Activated T-cell treated with anti-CD3 and anti-CD28 coated beads, Interleukin-2, amount 50 U/mL, for 4 hours (primary cell): ENCODE results near the gene JAG1. TPM values are rescaled to one million over a fixed set of nuclear protein-coding genes. Genes with fewer than 3 reads are reported as not detected.
"Not testable (repeated sequence)": the region's sequence is repeated elsewhere in the genome, so short reads cannot be mapped to it uniquely, and the experiment has no call there.

Source experiments
- ATAC-seq, 2 donors: fragments of 200-7000 bp; cut with Tn5 transposase; one replicate each; pipeline ENCODE4 v1.10.0; 2021
- DNase-seq: peaks from one replicate; pipeline ENCODE4 v3.0.0-alpha.2; 2020
- H3K27me3 Mint-ChIP-seq: one replicate; pipeline ENCODE4 v1.8.0; 2021; ENCODE audit warnings: low read depth, mixed read lengths
- H3K36me3 Mint-ChIP-seq: one replicate; pipeline ENCODE4 v1.8.0; 2022; ENCODE audit warnings: mixed read lengths; ENCODE audit not compliant: insufficient read depth
- H3K4me1 Mint-ChIP-seq: one replicate; pipeline ENCODE4 v1.8.0; 2021; ENCODE audit warnings: low read depth, mixed read lengths
- H3K4me3 Mint-ChIP-seq: one replicate; pipeline ENCODE4 v1.8.0; 2021; ENCODE audit warnings: mild to moderate bottlenecking, moderate library complexity, mixed read lengths
- H3K9me3 Mint-ChIP-seq: one replicate; pipeline ENCODE4 v1.8.0; 2021; ENCODE audit warnings: mixed read lengths
- total RNA-seq, 3 donors: library from RNA; stranded (reverse); gene quantifications; one replicate each; pipeline ENCODE4 v1.2.1, GENCODE V29; 2021

The JAG1 gene
- total RNA-seq, 3 donors from 2014 or later = 0.33 to 0.47 (median 0.38) TPM

DNA sequence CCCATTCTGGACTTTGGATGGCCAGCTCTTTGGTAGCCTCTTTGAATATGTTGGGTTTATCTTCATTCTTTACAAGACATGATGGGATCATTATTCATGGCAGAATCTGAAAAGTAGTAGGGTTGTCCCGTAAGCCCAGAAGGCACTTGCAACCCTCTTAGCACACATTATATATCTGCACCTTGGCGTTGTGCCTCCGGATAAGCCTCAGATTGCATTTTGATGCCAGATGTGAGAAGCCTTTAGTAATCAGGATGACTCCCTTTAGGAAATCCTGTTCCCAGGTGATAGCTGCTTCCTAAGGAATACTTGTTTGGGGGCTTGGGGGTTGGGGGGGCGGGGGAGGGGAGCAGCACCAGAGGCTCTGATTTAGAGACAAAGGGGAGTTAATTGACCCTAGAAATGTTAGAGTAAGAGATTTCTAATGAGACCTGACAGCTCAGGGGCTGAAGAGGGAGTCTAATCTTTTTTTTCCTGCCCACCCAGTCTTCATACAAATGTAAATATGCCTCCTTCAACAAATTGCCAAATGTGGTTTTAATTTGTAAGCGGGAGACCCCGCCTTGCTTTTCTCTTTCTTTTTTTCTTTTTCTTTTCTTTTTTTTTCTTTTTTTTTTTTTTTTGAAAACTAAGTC is 55.1 kb downstream of the JAG1 start:
- no peak for ATAC-seq
- Mint-ChIP-seq H3K4me3 (no peak overlapping the region), H3K9me3 (no peaks in the 10 kb centered on the region), H3K4me1 (no peaks in the 10 kb centered on the region), H3K36me3 (peaks cover 30% of the 10 kb centered on the region), H3K27me3 (no peaks in the 10 kb centered on the region)
- DNase-seq = no peak

DNA sequence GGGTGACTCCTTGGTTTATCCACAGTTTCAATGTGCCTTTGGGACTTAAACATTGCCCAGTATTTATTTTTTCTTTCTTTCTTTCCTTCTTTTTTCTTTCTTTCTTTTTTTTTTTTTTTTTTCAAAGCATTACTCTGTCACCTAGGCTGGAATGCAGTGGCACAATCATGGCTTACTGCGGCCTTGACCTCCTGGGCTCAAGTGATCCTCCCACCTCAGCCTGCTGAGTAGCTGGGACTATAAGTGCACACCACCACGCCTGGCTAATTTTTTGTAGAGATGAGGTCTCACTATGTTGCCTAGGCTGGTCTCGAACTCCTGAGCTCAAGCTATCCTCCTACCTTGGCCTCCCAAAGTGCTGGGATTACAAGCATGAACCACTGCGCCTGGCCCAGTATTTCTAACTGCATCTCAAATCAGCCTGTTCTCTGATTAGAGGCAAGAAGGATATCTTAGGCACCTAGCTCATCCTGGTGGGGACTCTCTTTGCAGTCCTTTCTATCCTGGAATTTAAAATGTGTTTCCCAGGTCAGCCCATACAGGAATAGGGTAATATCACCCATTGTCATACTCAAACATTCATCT is 56.2 kb downstream of the JAG1 start:
- H3K4me1 Mint-ChIP-seq, H3K27me3 Mint-ChIP-seq, ATAC-seq, H3K4me3 Mint-ChIP-seq, H3K9me3 Mint-ChIP-seq, DNase-seq: not testable (repeated sequence)
- H3K36me3 Mint-ChIP-seq = peaks cover 32% of the 10 kb centered on the region

DNA sequence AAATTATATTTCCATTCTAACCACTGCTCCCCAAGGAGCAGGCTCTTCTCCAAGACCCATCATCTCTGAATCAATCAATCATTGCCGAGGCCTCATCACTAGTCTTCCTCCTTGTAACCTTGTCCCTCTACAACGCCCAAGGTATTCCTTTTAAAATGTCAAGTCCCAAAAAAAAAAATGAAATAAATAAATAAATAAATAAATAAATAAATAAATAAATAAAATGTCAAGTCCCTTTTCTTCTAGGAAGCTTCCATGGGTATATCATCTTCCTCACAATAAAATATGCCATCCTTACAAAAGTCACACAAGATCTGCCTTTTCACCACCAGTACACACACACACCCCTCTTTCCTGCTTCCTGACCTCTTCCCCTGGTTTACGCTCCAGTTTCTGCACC is 57.6 kb downstream of the JAG1 start:
- DNase-seq = no peak
- no peaks in the 10 kb centered on the region for H3K27me3 Mint-ChIP-seq
- ATAC-seq = no peak
- H3K4me3 Mint-ChIP-seq = no peak overlapping the region
- peaks cover 26% of the 10 kb centered on the region for H3K36me3 Mint-ChIP-seq
- H3K4me1 Mint-ChIP-seq = no peaks in the 10 kb centered on the region
- no peaks in the 10 kb centered on the region for H3K9me3 Mint-ChIP-seq

DNA sequence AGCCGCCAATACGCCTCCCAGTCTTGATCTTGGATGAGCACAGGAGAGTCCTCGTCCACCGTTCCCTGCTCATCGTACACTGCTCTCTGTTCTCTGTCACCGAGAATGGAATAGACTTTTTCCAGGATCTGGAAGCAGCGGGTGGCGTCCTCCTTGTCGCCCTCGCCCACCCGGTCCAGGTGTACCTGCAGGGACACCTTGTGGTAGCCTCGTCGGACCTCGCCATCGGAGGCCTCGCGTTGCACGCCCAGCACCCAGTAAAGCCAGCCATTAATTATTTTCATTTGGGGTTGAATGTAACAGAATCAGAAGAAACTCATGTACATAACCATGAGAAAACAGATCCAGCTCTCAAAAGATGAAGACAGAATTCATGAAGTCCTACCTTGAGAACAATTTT is 59.9 kb downstream of the JAG1 start:
- no peaks in the 10 kb centered on the region for H3K9me3 Mint-ChIP-seq
- peaks cover 27% of the 10 kb centered on the region for H3K36me3 Mint-ChIP-seq
- no peak overlapping the region for H3K4me3 Mint-ChIP-seq
- H3K27me3 Mint-ChIP-seq = no peaks in the 10 kb centered on the region
- H3K4me1 Mint-ChIP-seq = no peaks in the 10 kb centered on the region
- ATAC-seq = no peak
- DNase-seq = no peak

DNA sequence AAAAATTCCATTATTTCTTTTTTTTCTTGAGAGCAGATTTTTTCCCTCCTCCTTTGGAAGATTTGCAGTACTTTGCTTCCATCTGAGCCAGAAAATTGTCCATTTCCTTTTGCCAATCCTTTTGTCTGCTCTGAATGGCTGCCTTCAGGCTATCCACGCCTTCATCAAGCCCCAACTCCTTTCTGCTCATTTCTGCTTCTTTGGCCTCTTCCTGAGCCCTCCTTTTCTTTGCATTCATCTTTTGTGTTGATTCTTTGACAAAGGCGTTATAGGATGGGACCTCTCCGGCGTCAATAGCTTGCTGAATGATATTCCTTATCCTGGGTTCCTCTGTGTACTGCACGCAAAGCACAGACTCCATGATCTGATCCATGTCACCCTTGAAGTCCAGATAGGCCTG is 60.4 kb downstream of the JAG1 start:
- H3K36me3 Mint-ChIP-seq = peaks cover 27% of the 10 kb centered on the region
- H3K27me3 Mint-ChIP-seq, H3K9me3 Mint-ChIP-seq, ATAC-seq, DNase-seq, H3K4me3 Mint-ChIP-seq, H3K4me1 Mint-ChIP-seq: not testable (repeated sequence)

DNA sequence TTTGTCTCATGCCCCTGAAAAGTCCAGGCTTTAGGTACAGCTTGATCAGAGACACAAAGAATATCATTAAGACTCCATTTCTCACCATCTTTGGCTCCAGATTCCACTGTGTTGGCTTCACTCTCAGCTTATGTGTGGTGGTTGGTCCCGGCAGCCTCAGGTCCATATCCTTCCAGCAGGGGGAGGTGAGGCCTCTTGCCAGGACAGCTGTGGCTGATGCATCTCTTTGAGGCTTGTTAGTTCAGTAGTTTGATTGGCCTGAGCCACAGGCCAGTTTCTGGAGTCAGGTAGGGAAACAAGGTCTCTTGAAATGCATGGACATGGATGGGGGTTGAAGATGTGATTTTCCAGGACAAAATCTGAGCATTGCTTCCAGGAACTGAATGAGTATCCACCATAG is 62.4 kb downstream of the JAG1 start:
- peaks cover 29% of the 10 kb centered on the region for H3K36me3 Mint-ChIP-seq
- no peaks in the 10 kb centered on the region for H3K9me3 Mint-ChIP-seq
- no peak overlapping the region for H3K4me3 Mint-ChIP-seq
- no peaks in the 10 kb centered on the region for H3K4me1 Mint-ChIP-seq
- ATAC-seq = no peak
- no peaks in the 10 kb centered on the region for H3K27me3 Mint-ChIP-seq
- DNase-seq = no peak

DNA sequence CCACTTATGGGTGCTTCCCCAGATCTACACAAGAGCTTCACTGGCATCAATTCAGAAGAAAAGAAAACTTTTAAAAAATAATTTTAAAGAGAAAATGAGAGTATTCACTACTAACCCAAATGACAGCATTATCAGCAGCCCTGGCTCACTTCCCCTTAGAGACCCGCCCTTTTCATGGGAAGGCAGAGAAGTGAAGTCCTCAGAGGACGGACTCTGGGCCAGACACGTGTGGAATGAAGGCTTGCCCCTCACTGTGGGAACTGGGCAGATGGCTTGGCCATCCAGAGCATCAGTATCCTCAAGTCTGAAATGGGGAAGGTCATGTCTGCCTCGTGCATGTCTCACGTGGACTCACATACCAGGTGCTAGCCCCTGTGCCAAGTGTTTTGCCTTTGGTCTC is 63.5 kb downstream of the JAG1 start:
- no peak for DNase-seq
- ATAC-seq = no peak
- Mint-ChIP-seq H3K4me3 (no peak overlapping the region), H3K36me3 (peaks cover 28% of the 10 kb centered on the region), H3K9me3 (no peaks in the 10 kb centered on the region), H3K27me3 (no peaks in the 10 kb centered on the region), H3K4me1 (no peaks in the 10 kb centered on the region)

DNA sequence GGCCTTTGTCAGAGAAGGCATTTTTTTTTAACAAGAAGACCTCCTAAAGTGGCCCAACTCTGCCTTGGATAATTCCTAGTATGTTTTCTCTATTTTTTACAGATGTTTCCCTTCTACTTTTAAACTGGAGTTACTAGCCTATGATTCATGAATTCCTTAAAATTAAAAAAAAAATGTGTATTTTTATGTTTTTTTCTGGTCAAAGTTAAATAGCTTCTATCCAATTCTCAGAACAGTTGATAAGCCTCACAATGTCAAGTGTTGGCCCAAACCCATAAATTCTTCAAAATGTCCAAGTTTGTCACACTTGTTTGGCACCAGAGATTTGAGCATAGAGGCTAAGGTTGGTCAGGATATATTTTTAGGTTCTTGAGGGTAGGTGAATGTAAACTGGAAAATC is 64.0 kb downstream of the JAG1 start:
- ATAC-seq (no peak), DNase-seq (no peak)
- Mint-ChIP-seq H3K9me3 (no peaks in the 10 kb centered on the region), H3K4me1 (no peaks in the 10 kb centered on the region), H3K4me3 (no peak overlapping the region), H3K36me3 (peaks cover 28% of the 10 kb centered on the region), H3K27me3 (no peaks in the 10 kb centered on the region)

DNA sequence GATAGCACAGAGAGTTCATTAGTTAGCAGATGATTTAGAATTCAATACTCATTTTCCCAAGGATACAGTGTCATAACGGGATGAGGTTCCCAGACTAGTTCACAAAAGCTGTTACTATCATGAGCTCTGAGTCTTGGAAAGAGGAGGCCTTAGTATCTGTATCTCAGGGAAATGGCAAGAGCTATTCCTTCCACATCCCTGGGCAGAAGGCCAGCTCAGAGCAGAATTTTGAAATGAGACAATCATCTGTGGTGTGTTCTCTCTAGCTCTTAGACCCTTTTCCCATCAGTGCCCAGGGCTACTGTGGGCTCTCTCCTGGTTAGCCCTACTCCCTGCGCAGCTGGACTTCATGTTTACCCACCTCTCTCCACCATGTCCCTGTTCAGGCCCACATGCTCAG is 64.5 kb downstream of the JAG1 start:
- H3K4me1 Mint-ChIP-seq = no peaks in the 10 kb centered on the region

DNA sequence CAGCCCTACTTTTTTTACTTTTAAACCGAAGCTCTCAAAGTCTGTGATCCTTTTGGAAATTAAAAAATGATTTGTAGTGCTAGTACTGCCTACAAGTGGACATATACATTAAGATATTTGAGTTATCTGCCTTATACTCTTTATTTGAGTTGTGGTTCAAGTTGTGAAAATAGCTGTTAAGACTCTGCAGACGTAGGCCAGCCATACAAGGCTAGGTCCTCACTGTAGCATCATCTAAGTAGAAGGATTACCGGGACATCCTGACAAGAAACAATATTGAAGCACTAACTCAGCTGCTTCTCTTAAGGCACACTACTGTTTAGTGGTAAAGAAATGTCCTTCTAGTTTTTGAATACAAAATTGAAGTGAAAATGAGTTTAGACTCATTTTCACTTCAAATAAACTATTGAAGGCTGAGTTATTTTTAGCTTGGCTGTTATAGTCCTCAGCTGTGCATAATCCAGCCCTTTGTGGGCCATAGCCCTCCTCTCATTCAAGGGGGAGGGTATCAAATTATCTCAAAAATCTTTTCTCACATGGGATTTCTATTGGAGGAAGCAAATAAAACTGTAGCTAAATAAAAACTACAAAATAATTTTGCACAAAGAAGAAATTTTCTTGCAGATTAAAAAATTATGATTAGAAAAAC is 68.1 kb downstream of the JAG1 start:
- peaks cover 25% of the 10 kb centered on the region for H3K36me3 Mint-ChIP-seq
- peaks cover 3% of the 10 kb centered on the region for H3K4me1 Mint-ChIP-seq
- no peak for DNase-seq
- H3K27me3 Mint-ChIP-seq = no peaks in the 10 kb centered on the region
- ATAC-seq = no peak
- H3K9me3 Mint-ChIP-seq = no peaks in the 10 kb centered on the region
- no peak overlapping the region for H3K4me3 Mint-ChIP-seq

More for the DNA sequence above, 64.5 kb downstream of the JAG1 start:
- Mint-ChIP-seq H3K27me3 (no peaks in the 10 kb centered on the region), H3K4me3 (no peak overlapping the region), H3K9me3 (no peaks in the 10 kb centered on the region), H3K36me3 (peaks cover 24% of the 10 kb centered on the region)
- ATAC-seq = no peak
- no peak for DNase-seq

DNA sequence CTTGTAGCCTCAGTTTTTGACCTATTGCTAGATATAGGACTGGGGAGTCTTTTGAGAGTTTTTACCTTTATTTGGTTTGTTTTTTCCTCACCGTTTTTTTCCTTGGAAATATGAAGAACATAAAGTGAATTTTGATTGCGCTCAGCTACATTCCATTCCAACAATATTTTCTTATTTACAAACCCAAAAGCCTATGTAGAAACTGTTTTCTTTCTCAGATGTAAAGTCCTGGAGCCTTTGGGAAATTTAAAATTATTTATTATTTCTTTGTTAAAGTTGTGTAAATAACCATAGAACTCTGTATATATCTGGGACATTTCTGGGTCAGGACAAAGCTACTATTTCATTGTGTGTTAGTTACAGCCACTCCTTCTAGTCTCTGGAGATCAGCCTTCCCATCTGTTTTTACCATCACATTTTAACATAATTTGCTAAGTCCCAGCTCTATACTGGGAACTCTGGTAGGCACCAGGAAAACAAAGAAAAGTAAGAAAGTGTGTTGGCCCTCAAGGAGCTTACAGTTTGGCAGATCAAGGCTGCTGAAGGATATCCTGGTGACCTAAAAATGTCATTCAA is 68.8 kb downstream of the JAG1 start:
- no peaks in the 10 kb centered on the region for H3K9me3 Mint-ChIP-seq
- peaks cover 3% of the 10 kb centered on the region for H3K4me1 Mint-ChIP-seq
- DNase-seq = no peak
- no peak for ATAC-seq
- H3K27me3 Mint-ChIP-seq = no peaks in the 10 kb centered on the region
- no peak overlapping the region for H3K4me3 Mint-ChIP-seq
- H3K36me3 Mint-ChIP-seq = peaks cover 25% of the 10 kb centered on the region

DNA sequence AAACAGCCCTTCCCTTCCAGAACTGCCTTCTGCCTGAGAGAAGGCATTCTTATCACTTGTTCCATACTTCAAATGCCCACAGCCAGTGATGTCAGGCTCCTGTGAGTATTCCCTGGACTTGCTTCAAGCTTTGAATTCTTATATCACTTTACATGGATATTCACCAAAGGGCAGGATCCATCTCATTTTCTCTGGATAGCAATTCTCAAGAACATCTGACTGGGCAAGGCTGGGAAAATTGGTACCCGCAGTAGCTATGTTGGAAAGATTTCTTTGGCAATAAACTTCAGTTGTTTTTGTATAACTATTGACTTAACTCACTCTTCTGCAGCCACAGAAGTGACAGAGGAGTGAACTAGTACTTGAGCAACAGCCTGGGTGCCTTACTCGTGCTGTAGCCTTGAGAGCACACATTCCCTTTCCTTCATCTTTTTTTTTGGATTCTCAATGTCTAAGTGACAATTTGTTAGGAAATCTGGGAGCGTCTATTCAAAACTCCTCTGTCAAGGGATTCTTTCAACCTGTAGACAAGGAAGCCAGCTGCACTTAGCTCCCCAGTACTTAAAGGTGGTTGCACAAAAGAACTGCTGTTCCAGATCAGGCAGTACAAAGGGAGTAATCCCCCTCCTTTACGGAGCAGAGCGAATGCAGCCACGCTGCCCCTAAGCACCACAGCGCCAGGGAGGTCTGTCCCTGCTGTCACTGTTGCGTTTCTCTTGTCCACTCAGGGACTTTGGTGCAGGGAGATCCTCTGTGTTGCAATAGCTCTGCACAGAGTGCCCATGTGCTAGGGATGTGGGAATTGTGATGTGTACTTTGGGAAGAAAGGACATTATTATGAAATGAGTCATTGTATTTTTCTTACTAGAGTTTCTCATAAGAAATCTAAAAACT is 69.6 kb downstream of the JAG1 start:
- Mint-ChIP-seq H3K9me3 (no peaks in the 10 kb centered on the region), H3K36me3 (peaks cover 24% of the 10 kb centered on the region)

DNA sequence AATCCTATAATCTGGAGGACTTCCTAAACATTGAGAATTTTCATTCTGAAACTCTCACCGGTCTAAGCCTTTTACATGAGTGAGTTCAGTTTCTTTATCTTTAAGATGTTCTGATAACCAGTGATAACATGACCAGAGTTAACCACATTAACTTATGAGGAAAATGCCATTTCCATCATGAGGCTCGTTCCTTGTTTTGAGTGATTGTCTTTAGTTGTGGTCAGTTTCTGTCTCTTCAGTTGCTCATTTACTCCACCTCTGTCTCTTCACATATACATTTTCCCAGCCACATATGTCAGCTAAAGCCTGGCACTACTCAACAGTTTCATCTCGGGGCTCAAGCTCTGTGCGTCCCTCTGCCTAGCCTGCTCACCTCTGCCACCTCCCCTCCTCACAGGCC is 70.4 kb downstream of the JAG1 start:
- Mint-ChIP-seq H3K4me1 (peaks cover 8% of the 10 kb centered on the region), H3K27me3 (no peaks in the 10 kb centered on the region), H3K9me3 (no peaks in the 10 kb centered on the region), H3K36me3 (peaks cover 27% of the 10 kb centered on the region), H3K4me3 (no peak overlapping the region)
- DNase-seq (no peak), ATAC-seq (peak; percentile 24 to 36)

More for the DNA sequence above, 69.6 kb downstream of the JAG1 start:
- Mint-ChIP-seq H3K4me3 (no peak overlapping the region), H3K27me3 (no peaks in the 10 kb centered on the region), H3K4me1 (peaks cover 3% of the 10 kb centered on the region)
- DNase-seq = no peak
- ATAC-seq = no peak

DNA sequence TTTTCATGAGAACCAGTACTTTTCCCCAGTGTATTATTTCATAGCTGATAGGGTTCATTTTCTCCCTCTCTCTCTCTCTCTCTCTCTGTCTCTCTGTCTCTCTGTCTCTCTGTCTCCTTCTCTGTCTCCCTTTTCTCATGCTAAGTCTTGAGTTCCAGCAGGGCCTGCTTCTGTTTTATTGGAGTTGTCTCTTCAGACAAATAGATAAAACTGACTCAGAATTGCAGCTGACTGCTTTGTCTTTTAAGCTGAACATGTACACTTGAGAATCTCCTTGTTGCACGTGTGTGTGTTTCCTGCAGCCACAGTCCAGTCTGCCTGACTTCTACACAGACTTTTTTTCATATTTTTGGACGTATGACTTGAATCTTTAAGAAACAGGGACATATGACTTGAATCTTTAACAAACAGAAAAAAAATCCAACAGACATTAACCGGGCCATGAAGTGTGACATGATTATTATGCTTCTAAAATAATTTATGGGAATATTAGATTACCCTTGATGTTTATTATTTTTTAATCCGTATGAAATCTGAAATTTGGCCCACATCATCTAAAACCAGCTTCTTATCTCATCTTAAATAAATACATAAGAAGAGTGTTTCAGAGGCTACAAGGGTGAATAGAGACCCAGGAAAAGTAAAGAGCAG is 71.5 kb downstream of the JAG1 start:
- no peaks in the 10 kb centered on the region for H3K27me3 Mint-ChIP-seq
- peaks cover 31% of the 10 kb centered on the region for H3K36me3 Mint-ChIP-seq
- DNase-seq = no peak
- ATAC-seq = no peak
- peaks cover 8% of the 10 kb centered on the region for H3K4me1 Mint-ChIP-seq
- no peak overlapping the region for H3K4me3 Mint-ChIP-seq
- no peaks in the 10 kb centered on the region for H3K9me3 Mint-ChIP-seq
